ENCODE results near the gene PEDS1. TPM values are rescaled to one million over a fixed set of nuclear protein-coding genes. Genes with fewer than 3 reads are reported as not detected.
A peak's percentile ranks its signal among the peaks of the same experiment; 100 is the strongest.

PEDS1 gene
- total RNA-seq, 1 donor from 2014 or later, result 25.5 TPM

GRCh38 chr20:50198716-50199115, 45.2 kb upstream of the PEDS1 start:
- H3K4me3 ChIP-seq, result no peak overlapping the region
- H3K9me3 ChIP-seq, result no peaks in the 10 kb centered on the region
- intact Hi-C loops (cut with DNase I), result no loop called here
- TF ChIP-seq POLR2A (IDR thresholded peaks at IDR 0.05) (no peak), POLR2AphosphoS5 (IDR thresholded peaks at IDR 0.05; ENCODE audit: insufficient read depth in 1 of 2, low read depth in 1 of 2) (no peak)
- TF ChIP-seq, protein P1, sequence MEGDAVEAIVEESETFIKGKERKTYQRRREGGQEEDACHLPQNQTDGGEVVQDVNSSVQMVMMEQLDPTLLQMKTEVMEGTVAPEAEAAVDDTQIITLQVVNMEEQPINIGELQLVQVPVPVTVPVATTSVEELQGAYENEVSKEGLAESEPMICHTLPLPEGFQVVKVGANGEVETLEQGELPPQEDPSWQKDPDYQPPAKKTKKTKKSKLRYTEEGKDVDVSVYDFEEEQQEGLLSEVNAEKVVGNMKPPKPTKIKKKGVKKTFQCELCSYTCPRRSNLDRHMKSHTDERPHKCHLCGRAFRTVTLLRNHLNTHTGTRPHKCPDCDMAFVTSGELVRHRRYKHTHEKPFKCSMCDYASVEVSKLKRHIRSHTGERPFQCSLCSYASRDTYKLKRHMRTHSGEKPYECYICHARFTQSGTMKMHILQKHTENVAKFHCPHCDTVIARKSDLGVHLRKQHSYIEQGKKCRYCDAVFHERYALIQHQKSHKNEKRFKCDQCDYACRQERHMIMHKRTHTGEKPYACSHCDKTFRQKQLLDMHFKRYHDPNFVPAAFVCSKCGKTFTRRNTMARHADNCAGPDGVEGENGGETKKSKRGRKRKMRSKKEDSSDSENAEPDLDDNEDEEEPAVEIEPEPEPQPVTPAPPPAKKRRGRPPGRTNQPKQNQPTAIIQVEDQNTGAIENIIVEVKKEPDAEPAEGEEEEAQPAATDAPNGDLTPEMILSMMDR (IDR thresholded peaks at IDR 0.05), result no peak
- H3K36me3 ChIP-seq, result peaks cover 0 to 9% of the 10 kb centered on the region in 2 donors
- no peaks in the 10 kb centered on the region for H3K27me3 ChIP-seq
- peak overlapping the region; percentile 100 for H3K27ac ChIP-seq
- no peak for DNase-seq (ENCODE audit: extremely low spot score in 2 of 2)
- H3K4me1 ChIP-seq, result peaks cover 26% of the 10 kb centered on the region

DNA sequence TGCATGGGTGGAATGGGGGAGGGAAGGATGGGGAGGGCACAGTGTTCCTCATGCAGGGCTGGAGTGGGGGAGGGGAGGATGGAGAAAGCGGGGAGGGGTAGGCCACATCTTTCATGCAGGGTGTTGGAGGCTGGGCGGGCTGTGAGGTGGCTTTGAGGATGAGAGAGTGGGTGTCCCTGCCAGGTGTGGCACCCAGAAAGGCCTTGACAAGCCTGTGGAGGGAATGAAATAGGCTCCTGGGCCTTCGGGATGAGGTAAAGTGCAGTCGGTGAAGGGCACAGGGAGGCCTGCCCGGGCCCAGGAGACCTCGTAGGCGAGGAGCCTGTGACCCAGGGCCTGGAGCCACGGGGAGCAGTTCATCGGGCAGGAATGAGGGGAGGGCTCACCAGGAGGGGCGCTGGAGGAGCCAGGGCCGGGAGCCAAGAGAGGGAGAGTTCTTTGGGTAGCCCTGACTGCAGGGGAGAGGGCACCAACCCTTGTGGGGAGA, 44.7 kb upstream of the PEDS1 start:
- H3K4me1 ChIP-seq, result peaks cover 31% of the 10 kb centered on the region
- H3K4me3 ChIP-seq, result no peak overlapping the region
- H3K27ac ChIP-seq, result peak overlapping the region; percentile 100
- TF ChIP-seq, protein P1 (IDR thresholded peaks at IDR 0.05), result no peak
- TF ChIP-seq POLR2AphosphoS5 (IDR thresholded peaks at IDR 0.05; ENCODE audit: insufficient read depth in 1 of 2, low read depth in 1 of 2), result peak in 1 of 2 donors; percentile 66
- TF ChIP-seq POLR2A (IDR thresholded peaks at IDR 0.05), result no peak
- intact Hi-C loops (cut with DNase I), result no loop called here
- H3K9me3 ChIP-seq, result no peaks in the 10 kb centered on the region
- no peaks in the 10 kb centered on the region for H3K27me3 ChIP-seq
- H3K36me3 ChIP-seq, result peaks cover 0 to 14% of the 10 kb centered on the region in 2 donors
- DNase-seq (ENCODE audit: extremely low spot score in 2 of 2), result no peak

GRCh38 chr20:50197463-50198179, 44.1 kb upstream of the PEDS1 start:
- no peaks in the 10 kb centered on the region for H3K9me3 ChIP-seq
- TF ChIP-seq, protein P1 (IDR thresholded peaks at IDR 0.05), result no peak
- TF ChIP-seq POLR2A (IDR thresholded peaks at IDR 0.05) (no peak), POLR2AphosphoS5 (IDR thresholded peaks at IDR 0.05; ENCODE audit: insufficient read depth in 1 of 2, low read depth in 1 of 2) (no peak)
- peaks cover 35% of the 10 kb centered on the region for H3K4me1 ChIP-seq
- peaks cover 0 to 15% of the 10 kb centered on the region in 2 donors for H3K36me3 ChIP-seq
- peak overlapping the region; percentile 100 for H3K27ac ChIP-seq
- H3K27me3 ChIP-seq, result no peaks in the 10 kb centered on the region
- DNase-seq (ENCODE audit: extremely low spot score in 2 of 2), result no peak
- intact Hi-C loops (cut with DNase I), result no loop called here
- no peak overlapping the region for H3K4me3 ChIP-seq

DNA sequence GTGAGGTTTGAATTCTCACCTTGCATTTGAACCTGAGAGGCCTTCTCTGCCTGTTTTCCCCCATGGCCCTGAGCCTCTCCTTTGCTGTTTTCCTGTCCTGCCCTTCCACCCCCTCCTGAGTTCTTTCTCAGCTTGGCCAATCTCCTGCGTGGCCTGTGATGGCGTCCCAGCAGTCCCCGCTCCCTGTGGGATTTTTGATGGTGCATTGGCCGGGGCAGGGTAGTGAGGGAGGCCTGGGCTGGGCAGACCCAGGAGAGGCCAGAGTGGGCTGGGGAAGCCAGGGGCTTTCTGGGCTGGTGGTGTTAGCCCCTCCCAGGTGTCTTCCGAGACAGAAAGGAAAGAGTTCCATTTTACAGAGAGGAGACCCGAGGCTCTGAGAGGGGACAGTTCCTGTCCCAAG, 43.4 kb upstream of the PEDS1 start:
- no peak overlapping the region for H3K4me3 ChIP-seq
- H3K36me3 ChIP-seq, result peaks cover 0 to 15% of the 10 kb centered on the region in 2 donors
- DNase-seq (ENCODE audit: extremely low spot score in 2 of 2), result no peak
- peaks cover 35% of the 10 kb centered on the region for H3K4me1 ChIP-seq
- TF ChIP-seq POLR2A (IDR thresholded peaks at IDR 0.05), result no peak
- TF ChIP-seq, protein P1 (IDR thresholded peaks at IDR 0.05), result no peak
- TF ChIP-seq POLR2AphosphoS5 (IDR thresholded peaks at IDR 0.05; ENCODE audit: insufficient read depth in 1 of 2, low read depth in 1 of 2), result no peak
- H3K27me3 ChIP-seq, result no peaks in the 10 kb centered on the region
- no peaks in the 10 kb centered on the region for H3K9me3 ChIP-seq
- H3K27ac ChIP-seq, result peak overlapping the region; percentile 100
- intact Hi-C loops (cut with DNase I), result no loop called here

DNA sequence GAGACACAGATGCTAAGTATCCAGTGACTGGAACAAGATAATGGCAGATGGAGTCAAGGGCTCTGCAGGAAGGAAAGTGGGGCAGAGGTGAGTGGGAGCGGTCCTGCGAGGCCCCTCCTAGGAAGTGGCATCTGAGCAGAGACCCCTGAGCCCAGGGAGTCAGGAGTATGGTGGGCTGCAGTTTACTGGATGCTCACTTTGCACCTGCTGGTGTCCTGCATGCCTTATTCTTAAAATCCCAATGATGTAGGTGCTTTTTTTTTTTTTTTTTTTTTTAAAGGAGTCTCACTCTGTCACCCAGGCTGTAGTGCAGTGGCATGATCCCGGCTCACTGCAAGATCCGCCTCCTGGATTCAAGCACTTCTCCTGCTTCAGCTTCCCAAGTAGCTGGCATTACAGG, 42.7 kb upstream of the PEDS1 start:
- TF ChIP-seq POLR2AphosphoS5 (IDR thresholded peaks at IDR 0.05; ENCODE audit: insufficient read depth in 1 of 2, low read depth in 1 of 2) (no peak), POLR2A (IDR thresholded peaks at IDR 0.05) (no peak)
- TF ChIP-seq, protein P1 (IDR thresholded peaks at IDR 0.05), result no peak
- H3K27me3 ChIP-seq, result no peaks in the 10 kb centered on the region
- no peak overlapping the region for H3K4me3 ChIP-seq
- H3K36me3 ChIP-seq, result peaks cover 0 to 15% of the 10 kb centered on the region in 2 donors
- peaks cover 35% of the 10 kb centered on the region for H3K4me1 ChIP-seq
- intact Hi-C loops (cut with DNase I), result no loop called here
- peak overlapping the region; percentile 100 for H3K27ac ChIP-seq
- DNase-seq (ENCODE audit: extremely low spot score in 2 of 2), result no peak
- no peaks in the 10 kb centered on the region for H3K9me3 ChIP-seq

All from vagina (tissue), 2 donors.